Gastrocnemius medialis (tissue), 4 donors: ENCODE results near the gene MDGA2. TPM values are rescaled to one million over a fixed set of nuclear protein-coding genes. Genes with fewer than 3 reads are reported as not detected.

ENCODE experiments used
- ATAC-seq, 2 donors: fragments of 150-250 bp; one replicate each; pipeline ENCODE4 v1.9.1; 2016
- DNase-seq, 2 donors: peaks; one replicate each; pipeline ENCODE4 v3.0.0-alpha.2; 2019
- H3K27ac ChIP-seq, 4 donors: fragments of 200-600 bp; sonication (generic); 1 replicate in 1 of 4; 2 replicates in 3 of 4; pipeline ENCODE4 v1.5.1; 2016 to 2018; ENCODE audit warnings: mild to moderate bottlenecking in 2 of 4, moderate library complexity in 1 of 4
- H3K27me3 ChIP-seq, 3 donors: fragments of 200-600 bp; sonication (generic) in 2 of 3; 1 replicate in 1 of 3; 2 replicates in 2 of 3; pipeline versions ENCODE4 v1.5.1 to v1.6.0; 2016 to 2019; ENCODE audit warnings: mild to moderate bottlenecking in 1 of 3, moderate library complexity in 1 of 3
- H3K36me3 ChIP-seq, 2 donors: fragments of 200-600 bp; sonication (generic) in 1 of 2; one replicate each; pipeline ENCODE4 v1.5.1; 2017 to 2018
- H3K4me1 ChIP-seq, 2 donors: fragments of 200-600 bp; sonication (generic) in 1 of 2; one replicate each; pipeline ENCODE4 v1.5.1; 2016 to 2017; ENCODE audit warnings: mild to moderate bottlenecking in 2 of 2
- H3K4me3 ChIP-seq, 4 donors: fragments of 200-600 bp; sonication (generic) in 3 of 4; 1 replicate in 1 of 4; 2 replicates in 3 of 4; pipeline ENCODE4 v1.5.1; 2016 to 2019; ENCODE audit warnings: mild to moderate bottlenecking in 2 of 4
- H3K9me3 ChIP-seq, 3 donors: fragments of 200-600 bp; sonication (generic) in 2 of 3; 1 replicate in 1 of 3; 2 replicates in 2 of 3; pipeline ENCODE4 v1.5.1; 2016 to 2019
- CTCF ChIP-seq, 5 experiments: fragments of 450-650 bp in 3 of 5; fragments of 200-600 bp in 2 of 5; sonication (generic) in 2 of 5; IDR thresholded peaks in 4 of 5; conservative IDR thresholded peaks in 1 of 5; 1 replicate in 4 of 5; 2 replicates in 1 of 5; pipeline ENCODE4 v1.5.1; 2016 to 2019; ENCODE audit warnings: antibody characterized with exemption in 5 of 5, mild to moderate bottlenecking in 3 of 5, moderate library complexity in 3 of 5
- POLR2A ChIP-seq, 2 donors: fragments of 450-650 bp; IDR thresholded peaks; one replicate each; pipeline ENCODE4 v1.6.1; 2017; ENCODE audit warnings: antibody characterized with exemption in 2 of 2, mild to moderate bottlenecking in 2 of 2, moderate library complexity in 2 of 2
- in situ Hi-C, 4 donors: fragments of 200-750 bp; cut with MboI; loops; one replicate each; pipeline versions ENCODE4 v1.15.0 to v1.8.0; 2017; ENCODE audit warnings: low sequenced_read_pairs in 4 of 4
- intact Hi-C: fragments of 100-400 bp; cut with DNase I; formaldehyde crosslinking; loops from one replicate; pipeline ENCODE4 v1.15.1; 2023; ENCODE audit warnings: low total_unique reads
- total RNA-seq, 4 donors: library from RNA; depleted of rRNA; stranded (reverse); fragments of >200 nt; gene quantifications; one replicate each; pipeline versions ENCODE4 v1.1.0 to v1.2.3, GENCODE V29; 2016

Gene MDGA2
- total RNA-seq, 4 donors from 2014 or later, result not detected

- TF ChIP-seq POLR2A (IDR thresholded peaks at IDR 0.05) (no peak), CTCF (IDR thresholded peaks at IDR 0.05 in 4 of 5, conservative IDR thresholded peaks at IDR 0.05 in 1 of 5) (no peak)
- H3K27ac ChIP-seq, result no peak overlapping the region
- H3K36me3 ChIP-seq, result no peaks in the 10 kb centered on the region
- in situ Hi-C loops (no loop called here), intact Hi-C loops (no loop called here)
- no peaks in the 10 kb centered on the region for H3K27me3 ChIP-seq
- ATAC-seq, result no peak
- H3K9me3 ChIP-seq, result no peaks in the 10 kb centered on the region
- no peak overlapping the region for H3K4me3 ChIP-seq
- H3K4me1 ChIP-seq, result no peaks in the 10 kb centered on the region
- DNase-seq, result no peak
Observed at GRCh38 chr14:47710581-47710980, 35.2 kb upstream of the MDGA2 start.

GRCh38 chr14:47705683-47706082 lies 30.3 kb upstream of the MDGA2 start:
- Histone ChIP-seq H3K27me3 (no peaks in the 10 kb centered on the region), H3K27ac (no peak overlapping the region), H3K9me3 (no peaks in the 10 kb centered on the region), H3K4me1 (no peaks in the 10 kb centered on the region), H3K36me3 (no peaks in the 10 kb centered on the region), H3K4me3 (no peak overlapping the region)
- TF ChIP-seq POLR2A (IDR thresholded peaks at IDR 0.05) (no peak), CTCF (IDR thresholded peaks at IDR 0.05 in 4 of 5, conservative IDR thresholded peaks at IDR 0.05 in 1 of 5) (no peak)
- intact Hi-C loops (no loop called here), in situ Hi-C loops (no loop called here)
- no peak for DNase-seq
- ATAC-seq, result no peak

- ATAC-seq, result no peak
- in situ Hi-C loops (no loop called here), intact Hi-C loops (no loop called here)
- no peaks in the 10 kb centered on the region for H3K36me3 ChIP-seq
- H3K27ac ChIP-seq, result no peak overlapping the region
- no peak for DNase-seq
- no peak for TF ChIP-seq CTCF (IDR thresholded peaks at IDR 0.05 in 4 of 5, conservative IDR thresholded peaks at IDR 0.05 in 1 of 5)
- no peak for TF ChIP-seq POLR2A (IDR thresholded peaks at IDR 0.05)
- H3K27me3 ChIP-seq, result no peaks in the 10 kb centered on the region
- no peaks in the 10 kb centered on the region for H3K4me1 ChIP-seq
- no peak overlapping the region for H3K4me3 ChIP-seq
- no peaks in the 10 kb centered on the region for H3K9me3 ChIP-seq
Observed at GRCh38 chr14:47691829-47692228, 16.4 kb upstream of the MDGA2 start.

GRCh38 chr14:47678993-47679392 lies 3.6 kb upstream of the MDGA2 start:
- no peak overlapping the region for H3K4me3 ChIP-seq
- TF ChIP-seq POLR2A (IDR thresholded peaks at IDR 0.05), result no peak
- no peak for TF ChIP-seq CTCF (IDR thresholded peaks at IDR 0.05 in 4 of 5, conservative IDR thresholded peaks at IDR 0.05 in 1 of 5)
- ATAC-seq (no peak), DNase-seq (no peak)
- no peaks in the 10 kb centered on the region for H3K9me3 ChIP-seq
- H3K27me3 ChIP-seq, result peaks cover 17 to 25% (median 21%) of the 10 kb centered on the region in 3 donors
- no peaks in the 10 kb centered on the region for H3K36me3 ChIP-seq
- H3K27ac ChIP-seq, result no peak overlapping the region
- in situ Hi-C loops, result no loop called here
- no peaks in the 10 kb centered on the region for H3K4me1 ChIP-seq
- intact Hi-C loops, result no loop called here

GRCh38 chr14:47678157-47678556 lies 2.8 kb upstream of the MDGA2 start:
- intact Hi-C loops (no loop called here), in situ Hi-C loops (no loop called here)
- no peak overlapping the region for H3K27ac ChIP-seq
- no peak for TF ChIP-seq CTCF (IDR thresholded peaks at IDR 0.05 in 4 of 5, conservative IDR thresholded peaks at IDR 0.05 in 1 of 5)
- TF ChIP-seq POLR2A (IDR thresholded peaks at IDR 0.05), result no peak
- no peaks in the 10 kb centered on the region for H3K9me3 ChIP-seq
- no peak for DNase-seq
- ATAC-seq, result no peak
- no peaks in the 10 kb centered on the region for H3K4me1 ChIP-seq
- H3K36me3 ChIP-seq, result no peaks in the 10 kb centered on the region
- peaks cover 17 to 30% (median 26%) of the 10 kb centered on the region in 3 donors for H3K27me3 ChIP-seq
- no peak overlapping the region for H3K4me3 ChIP-seq
